HepG2 (cell line): ENCODE data around the gene NR1H3. TPM values are rescaled to one million over a fixed set of nuclear protein-coding genes. Genes with fewer than 3 reads are reported as not detected.

Source experiments
- KLF15 ChIP-seq: sonication (generic); formaldehyde crosslinking; IDR thresholded peaks from 2 replicates; pipeline ENCODE4 v1.8.1; 2023; ENCODE audit warnings: borderline replicate concordance, mild to moderate bottlenecking, inconsistent platforms, missing genetic modification reagents, mixed read lengths
- NR2F2 ChIP-seq: IDR thresholded peaks from 2 replicates; pipeline ENCODE4 v1.6.1; 2012; ENCODE audit warnings: low read depth, inconsistent platforms, borderline replicate concordance
- RAD21 ChIP-seq: fragments of 450-650 bp; formaldehyde crosslinking; IDR thresholded peaks from 2 replicates; pipeline ENCODE4 v1.5.0; 2020; ENCODE audit warnings: mild to moderate bottlenecking
- SP5 ChIP-seq: IDR thresholded peaks from 2 replicates; pipeline ENCODE4 v1.6.1; 2016; ENCODE audit warnings: low read depth, borderline replicate concordance
- STAG1 ChIP-seq: sonication (generic); formaldehyde crosslinking; IDR thresholded peaks from 2 replicates; pipeline ENCODE4 v1.4.0; 2020; ENCODE audit warnings: missing genetic modification reagents
- ZBTB14 ChIP-seq: sonication (generic); formaldehyde crosslinking; IDR thresholded peaks from 2 replicates; pipeline ENCODE4 v1.4.0; 2020; ENCODE audit warnings: missing genetic modification reagents
- ZBTB25 ChIP-seq: IDR thresholded peaks from 2 replicates; pipeline ENCODE4 v1.6.1; 2018; ENCODE audit warnings: missing genetic modification reagents
- ZMYM2 ChIP-seq: sonication (generic); formaldehyde crosslinking; IDR thresholded peaks from 2 replicates; pipeline ENCODE4 v1.8.0; 2022; ENCODE audit warnings: mild to moderate bottlenecking, missing genetic modification reagents
- ZNF296 ChIP-seq: sonication (generic); formaldehyde crosslinking; conservative IDR thresholded peaks from 2 replicates; pipeline ENCODE4 v1.5.0; 2020; ENCODE audit warnings: mild to moderate bottlenecking, missing genetic modification reagents
- ZNF34 ChIP-seq: sonication (generic); formaldehyde crosslinking; IDR thresholded peaks from 2 replicates; pipeline ENCODE4 v1.4.0; 2020; ENCODE audit warnings: mild to moderate bottlenecking, missing genetic modification reagents, borderline replicate concordance
- ZNF407 ChIP-seq: sonication (generic); formaldehyde crosslinking; IDR thresholded peaks from one replicate; pipeline ENCODE4 v1.5.1; 2020; ENCODE audit warnings: mild to moderate bottlenecking, missing genetic modification reagents; ENCODE audit errors: not compliant biosample characterization
- ZNF484 ChIP-seq: sonication (generic); formaldehyde crosslinking; IDR thresholded peaks from 2 replicates; pipeline ENCODE4 v1.5.1; 2020; ENCODE audit warnings: mild to moderate bottlenecking, low read depth, missing genetic modification reagents, borderline replicate concordance
- ZNF615 ChIP-seq: sonication (generic); formaldehyde crosslinking; IDR thresholded peaks from 2 replicates; pipeline ENCODE4 v1.5.0; 2020; ENCODE audit warnings: mild to moderate bottlenecking, missing genetic modification reagents, borderline replicate concordance
- polyA plus RNA-seq, 8 experiments: library from polyadenylated mRNA; depleted of rRNA in 3 of 8; stranded (reverse) in 7 of 8; unstranded in 1 of 8; fragments of >200 nt; fragmentation: Illumina TruSeq in 4 of 8; extraction: Trizol in 4 of 8; gene quantifications; 2 replicates each; pipeline versions ENCODE4 v1.2.1 to v1.2.3, GENCODE V29; 2011 to 2016; ENCODE audit warnings: low read depth in 4 of 8, missing spikeins in 1 of 8, mixed read lengths in 1 of 8; ENCODE audit not compliant: insufficient read depth in 1 of 8
- total RNA-seq, 5 experiments: library from RNA; depleted of rRNA; stranded (reverse); fragments of >200 nt; fragmentation: Illumina TruSeq; extraction: Trizol; gene quantifications; 2 replicates each; pipeline ENCODE4 v1.2.3, GENCODE V29; 2016; ENCODE audit warnings: low read depth in 1 of 5
- TF ChIP-seq, protein P1 (sequence below): fragments of 450-650 bp; IDR thresholded peaks from 2 replicates; pipeline ENCODE4 v1.6.1; 2017; ENCODE audit warnings: mild to moderate bottlenecking

NR1H3 gene
- total and polyA plus RNA-seq, 2 of the 13 experiments (the other 11 are each of a cell fraction or from before 2014, with no cell fraction given) = 41.8 to 102 TPM

GRCh38 chr11:47233989-47234668, 23.7 kb upstream of the NR1H3 start (continued):
- TF ChIP-seq ZNF407 (CRISPR knock-in tag) (no peak), ZNF296 (CRISPR knock-in tag) (no peak), ZNF484 (CRISPR knock-in tag) (no peak), ZNF615 (no peak), ZBTB14 (no peak), SP5 (no peak), ZNF34 (CRISPR knock-in tag) (no peak), ZBTB25 (CRISPR knock-in tag) (no peak), KLF15 (CRISPR knock-in tag) (no peak), NR2F2 (no peak), STAG1 (peak; percentile 64), ZMYM2 (CRISPR knock-in tag) (no peak), RAD21 (CRISPR knock-in tag) (peak; percentile 40; the same call in 1 of the 2 replicates)
- TF ChIP-seq, protein P1, sequence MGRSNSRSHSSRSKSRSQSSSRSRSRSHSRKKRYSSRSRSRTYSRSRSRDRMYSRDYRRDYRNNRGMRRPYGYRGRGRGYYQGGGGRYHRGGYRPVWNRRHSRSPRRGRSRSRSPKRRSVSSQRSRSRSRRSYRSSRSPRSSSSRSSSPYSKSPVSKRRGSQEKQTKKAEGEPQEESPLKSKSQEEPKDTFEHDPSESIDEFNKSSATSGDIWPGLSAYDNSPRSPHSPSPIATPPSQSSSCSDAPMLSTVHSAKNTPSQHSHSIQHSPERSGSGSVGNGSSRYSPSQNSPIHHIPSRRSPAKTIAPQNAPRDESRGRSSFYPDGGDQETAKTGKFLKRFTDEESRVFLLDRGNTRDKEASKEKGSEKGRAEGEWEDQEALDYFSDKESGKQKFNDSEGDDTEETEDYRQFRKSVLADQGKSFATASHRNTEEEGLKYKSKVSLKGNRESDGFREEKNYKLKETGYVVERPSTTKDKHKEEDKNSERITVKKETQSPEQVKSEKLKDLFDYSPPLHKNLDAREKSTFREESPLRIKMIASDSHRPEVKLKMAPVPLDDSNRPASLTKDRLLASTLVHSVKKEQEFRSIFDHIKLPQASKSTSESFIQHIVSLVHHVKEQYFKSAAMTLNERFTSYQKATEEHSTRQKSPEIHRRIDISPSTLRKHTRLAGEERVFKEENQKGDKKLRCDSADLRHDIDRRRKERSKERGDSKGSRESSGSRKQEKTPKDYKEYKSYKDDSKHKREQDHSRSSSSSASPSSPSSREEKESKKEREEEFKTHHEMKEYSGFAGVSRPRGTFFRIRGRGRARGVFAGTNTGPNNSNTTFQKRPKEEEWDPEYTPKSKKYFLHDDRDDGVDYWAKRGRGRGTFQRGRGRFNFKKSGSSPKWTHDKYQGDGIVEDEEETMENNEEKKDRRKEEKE = no peak
- TF ChIP-seq, all 625 proteins: peak for 5
